HepG2 (cell line): ENCODE data around the gene SPSB2. TPM values are rescaled to one million over a fixed set of nuclear protein-coding genes. Genes with fewer than 3 reads are reported as not detected.

Source experiments
- ARNT2 ChIP-seq: sonication (generic); formaldehyde crosslinking; IDR thresholded peaks from 2 replicates; pipeline ENCODE4 v1.8.0; 2022; ENCODE audit warnings: mild to moderate bottlenecking, low read depth, missing genetic modification reagents, moderate library complexity
- BATF2 ChIP-seq: sonication (generic); formaldehyde crosslinking; IDR thresholded peaks from 2 replicates; pipeline ENCODE4 v1.8.0; 2022; ENCODE audit warnings: mild to moderate bottlenecking, missing genetic modification reagents, moderate library complexity
- GPN1 ChIP-seq: sonication (generic); formaldehyde crosslinking; IDR thresholded peaks from 2 replicates; pipeline ENCODE4 v1.5.1; 2020; ENCODE audit warnings: missing genetic modification reagents, borderline replicate concordance
- HHEX ChIP-seq: IDR thresholded peaks from 2 replicates; pipeline ENCODE4 v1.6.1; 2016; ENCODE audit warnings: control low read depth
- NRL ChIP-seq: sonication (generic); formaldehyde crosslinking; IDR thresholded peaks from 2 replicates; pipeline ENCODE4 v1.5.0; 2020; ENCODE audit warnings: missing genetic modification reagents, mild to moderate bottlenecking, moderate library complexity, borderline replicate concordance
- ZNF510 ChIP-seq: sonication (generic); formaldehyde crosslinking; IDR thresholded peaks from 2 replicates; pipeline ENCODE4 v1.4.0; 2020; ENCODE audit warnings: low read depth, mild to moderate bottlenecking, missing genetic modification reagents
- ZNF569 ChIP-seq: sonication (generic); formaldehyde crosslinking; IDR thresholded peaks from 2 replicates; pipeline ENCODE4 v1.5.0; 2020; ENCODE audit warnings: mild to moderate bottlenecking, missing genetic modification reagents, moderate library complexity, borderline replicate concordance
- ZNF607 ChIP-seq: sonication (generic); formaldehyde crosslinking; IDR thresholded peaks from 2 replicates; pipeline ENCODE4 v1.5.1; 2020; ENCODE audit warnings: missing genetic modification reagents, mild to moderate bottlenecking, borderline replicate concordance
- ZNF737 ChIP-seq: sonication (generic); formaldehyde crosslinking; IDR thresholded peaks from 2 replicates; pipeline ENCODE4 v1.5.0; 2020; ENCODE audit warnings: missing genetic modification reagents, mild to moderate bottlenecking, borderline replicate concordance
- ZNF747 ChIP-seq: sonication (generic); formaldehyde crosslinking; IDR thresholded peaks from 2 replicates; pipeline ENCODE4 v1.8.1; 2023; ENCODE audit warnings: missing genetic modification reagents, mild to moderate bottlenecking, borderline replicate concordance
- ZNF850 ChIP-seq: sonication (generic); formaldehyde crosslinking; conservative IDR thresholded peaks from 2 replicates; pipeline ENCODE4 v1.9.0; 2021; ENCODE audit warnings: mild to moderate bottlenecking, missing genetic modification reagents
- ZSCAN5A ChIP-seq: sonication (generic); formaldehyde crosslinking; IDR thresholded peaks from 2 replicates; pipeline ENCODE4 v1.8.0; 2022; ENCODE audit warnings: mild to moderate bottlenecking, missing genetic modification reagents, borderline replicate concordance
- ZXDC ChIP-seq: sonication (generic); formaldehyde crosslinking; IDR thresholded peaks from 2 replicates; pipeline ENCODE4 v1.5.0; 2020; ENCODE audit warnings: mild to moderate bottlenecking, missing genetic modification reagents
- polyA plus RNA-seq, 8 experiments: library from polyadenylated mRNA; depleted of rRNA in 3 of 8; stranded (reverse) in 7 of 8; unstranded in 1 of 8; fragments of >200 nt; fragmentation: Illumina TruSeq in 4 of 8; extraction: Trizol in 4 of 8; gene quantifications; 2 replicates each; pipeline versions ENCODE4 v1.2.1 to v1.2.3, GENCODE V29; 2011 to 2016; ENCODE audit warnings: low read depth in 4 of 8, missing spikeins in 1 of 8, mixed read lengths in 1 of 8; ENCODE audit not compliant: insufficient read depth in 1 of 8
- total RNA-seq, 5 experiments: library from RNA; depleted of rRNA; stranded (reverse); fragments of >200 nt; fragmentation: Illumina TruSeq; extraction: Trizol; gene quantifications; 2 replicates each; pipeline ENCODE4 v1.2.3, GENCODE V29; 2016; ENCODE audit warnings: low read depth in 1 of 5
- TF ChIP-seq, protein P1 (sequence below): sonication (generic); formaldehyde crosslinking; IDR thresholded peaks from 2 replicates; pipeline ENCODE4 v1.4.0; 2020; ENCODE audit warnings: missing genetic modification reagents, borderline replicate concordance
- TF ChIP-seq, protein P2 (sequence below): sonication (generic); formaldehyde crosslinking; IDR thresholded peaks from 2 replicates; pipeline ENCODE4 v1.8.1; 2022; ENCODE audit warnings: low read depth, mild to moderate bottlenecking, missing genetic modification reagents
- TF ChIP-seq, protein P3 (sequence below): sonication (generic); formaldehyde crosslinking; IDR thresholded peaks from 2 replicates; pipeline ENCODE4 v1.4.0; 2020; ENCODE audit warnings: mild to moderate bottlenecking, low read depth, missing genetic modification reagents

The SPSB2 gene
- total and polyA plus RNA-seq, 2 of the 13 experiments (the other 11 are each of a cell fraction or from before 2014, with no cell fraction given) = 2.0 to 6.2 TPM

GRCh38 chr12:6828781-6829535 is 44.1 kb downstream of the SPSB2 start (continued):
- TF ChIP-seq, protein P1, sequence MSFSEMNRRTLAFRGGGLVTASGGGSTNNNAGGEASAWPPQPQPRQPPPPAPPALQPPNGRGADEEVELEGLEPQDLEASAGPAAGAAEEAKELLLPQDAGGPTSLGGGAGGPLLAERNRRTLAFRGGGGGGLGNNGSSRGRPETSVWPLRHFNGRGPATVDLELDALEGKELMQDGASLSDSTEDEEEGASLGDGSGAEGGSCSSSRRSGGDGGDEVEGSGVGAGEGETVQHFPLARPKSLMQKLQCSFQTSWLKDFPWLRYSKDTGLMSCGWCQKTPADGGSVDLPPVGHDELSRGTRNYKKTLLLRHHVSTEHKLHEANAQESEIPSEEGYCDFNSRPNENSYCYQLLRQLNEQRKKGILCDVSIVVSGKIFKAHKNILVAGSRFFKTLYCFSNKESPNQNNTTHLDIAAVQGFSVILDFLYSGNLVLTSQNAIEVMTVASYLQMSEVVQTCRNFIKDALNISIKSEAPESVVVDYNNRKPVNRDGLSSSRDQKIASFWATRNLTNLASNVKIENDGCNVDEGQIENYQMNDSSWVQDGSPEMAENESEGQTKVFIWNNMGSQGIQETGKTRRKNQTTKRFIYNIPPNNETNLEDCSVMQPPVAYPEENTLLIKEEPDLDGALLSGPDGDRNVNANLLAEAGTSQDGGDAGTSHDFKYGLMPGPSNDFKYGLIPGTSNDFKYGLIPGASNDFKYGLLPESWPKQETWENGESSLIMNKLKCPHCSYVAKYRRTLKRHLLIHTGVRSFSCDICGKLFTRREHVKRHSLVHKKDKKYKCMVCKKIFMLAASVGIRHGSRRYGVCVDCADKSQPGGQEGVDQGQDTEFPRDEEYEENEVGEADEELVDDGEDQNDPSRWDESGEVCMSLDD (CRISPR knock-in tag) = 0 out of 2 replicates have a peak, but pooled peaks have one; percentile 14
- TF ChIP-seq, protein P2, sequence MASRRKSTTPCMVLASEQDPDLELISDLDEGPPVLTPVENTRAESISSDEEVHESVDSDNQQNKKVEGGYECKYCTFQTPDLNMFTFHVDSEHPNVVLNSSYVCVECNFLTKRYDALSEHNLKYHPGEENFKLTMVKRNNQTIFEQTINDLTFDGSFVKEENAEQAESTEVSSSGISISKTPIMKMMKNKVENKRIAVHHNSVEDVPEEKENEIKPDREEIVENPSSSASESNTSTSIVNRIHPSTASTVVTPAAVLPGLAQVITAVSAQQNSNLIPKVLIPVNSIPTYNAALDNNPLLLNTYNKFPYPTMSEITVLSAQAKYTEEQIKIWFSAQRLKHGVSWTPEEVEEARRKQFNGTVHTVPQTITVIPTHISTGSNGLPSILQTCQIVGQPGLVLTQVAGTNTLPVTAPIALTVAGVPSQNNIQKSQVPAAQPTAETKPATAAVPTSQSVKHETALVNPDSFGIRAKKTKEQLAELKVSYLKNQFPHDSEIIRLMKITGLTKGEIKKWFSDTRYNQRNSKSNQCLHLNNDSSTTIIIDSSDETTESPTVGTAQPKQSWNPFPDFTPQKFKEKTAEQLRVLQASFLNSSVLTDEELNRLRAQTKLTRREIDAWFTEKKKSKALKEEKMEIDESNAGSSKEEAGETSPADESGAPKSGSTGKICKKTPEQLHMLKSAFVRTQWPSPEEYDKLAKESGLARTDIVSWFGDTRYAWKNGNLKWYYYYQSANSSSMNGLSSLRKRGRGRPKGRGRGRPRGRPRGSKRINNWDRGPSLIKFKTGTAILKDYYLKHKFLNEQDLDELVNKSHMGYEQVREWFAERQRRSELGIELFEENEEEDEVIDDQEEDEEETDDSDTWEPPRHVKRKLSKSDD (CRISPR knock-in tag) = no peak
- no peak for TF ChIP-seq HHEX (CRISPR knock-in tag)
- TF ChIP-seq ARNT2 (CRISPR knock-in tag) = peak; percentile 68; the same call in 1 of the 2 replicates
- TF ChIP-seq BATF2 (CRISPR knock-in tag) = no peak
- no peak for TF ChIP-seq ZNF569 (CRISPR knock-in tag)
- TF ChIP-seq ZNF607 (CRISPR knock-in tag) = no peak
- no peak for TF ChIP-seq NRL (CRISPR knock-in tag)
- TF ChIP-seq ZSCAN5A (CRISPR knock-in tag) = no peak
- 0 out of 2 replicates have a peak, but pooled peaks have one; percentile 2 for TF ChIP-seq ZNF510
- peak; percentile 22; the same call in 1 of the 2 replicates for TF ChIP-seq ZNF747
- TF ChIP-seq ZNF850 (CRISPR knock-in tag) = peak; percentile 90; the same call in 1 of the 2 replicates
- TF ChIP-seq GPN1 (CRISPR knock-in tag) = peak; percentile 92
- TF ChIP-seq ZNF737 (CRISPR knock-in tag) = no peak
- TF ChIP-seq ZXDC (CRISPR knock-in tag) = no peak
- TF ChIP-seq, protein P3, sequence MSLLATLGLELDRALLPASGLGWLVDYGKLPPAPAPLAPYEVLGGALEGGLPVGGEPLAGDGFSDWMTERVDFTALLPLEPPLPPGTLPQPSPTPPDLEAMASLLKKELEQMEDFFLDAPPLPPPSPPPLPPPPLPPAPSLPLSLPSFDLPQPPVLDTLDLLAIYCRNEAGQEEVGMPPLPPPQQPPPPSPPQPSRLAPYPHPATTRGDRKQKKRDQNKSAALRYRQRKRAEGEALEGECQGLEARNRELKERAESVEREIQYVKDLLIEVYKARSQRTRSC (CRISPR knock-in tag) = no peak; the same call in 1 of the 2 replicates
